Measurements from ENCODE around the gene MCRIP2. TPM values are rescaled to one million over a fixed set of nuclear protein-coding genes. Genes with fewer than 3 reads are reported as not detected.

MCRIP2 gene
- total RNA-seq, 1 donor from 2014 or later, result 16.6 TPM

DNA sequence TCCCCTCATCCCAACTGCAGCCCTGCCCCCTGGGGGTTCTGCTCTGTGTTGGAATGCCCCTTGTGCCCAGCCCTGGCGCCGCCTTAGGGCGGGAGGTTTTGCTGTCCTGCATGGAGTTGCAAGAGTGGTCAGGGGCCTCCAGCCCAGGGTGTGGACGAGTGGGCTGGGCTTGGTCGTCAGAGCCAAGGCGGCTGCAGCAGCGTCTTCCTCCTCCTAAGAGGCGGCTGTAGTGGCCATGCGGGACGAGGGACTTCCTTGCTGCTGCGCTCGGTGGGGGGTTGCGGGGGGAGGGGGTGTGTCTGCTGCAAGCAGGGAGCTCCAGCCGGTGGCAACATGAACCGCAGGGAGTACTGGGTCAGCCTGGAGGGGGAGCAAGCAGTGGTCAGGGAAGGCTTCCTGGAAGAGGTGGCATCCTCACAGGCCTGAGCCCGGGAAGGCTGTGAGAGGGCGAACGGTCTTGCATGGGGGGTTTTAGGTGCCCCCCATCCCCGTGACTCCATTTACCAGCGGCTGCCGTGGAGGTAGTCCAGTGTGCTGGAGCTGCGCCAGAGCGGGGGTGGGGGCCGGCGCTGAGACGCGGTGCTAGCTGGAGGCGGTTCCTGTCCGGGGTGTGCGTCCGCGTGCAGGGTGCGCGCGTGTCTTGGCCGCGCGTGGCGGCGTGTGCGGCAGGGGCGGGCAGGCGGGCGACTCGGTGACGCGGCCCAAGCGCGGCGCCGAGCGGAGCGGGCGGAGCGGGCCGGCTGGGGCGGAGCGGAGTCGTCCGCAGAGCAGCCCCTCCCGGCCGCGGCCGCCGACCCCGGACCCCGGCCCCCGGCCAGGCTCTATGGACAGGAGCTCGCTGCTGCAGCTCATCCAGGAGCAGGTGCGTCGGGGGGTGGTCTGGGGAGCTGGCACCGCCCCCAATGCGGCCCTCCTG is 33.6 kb downstream of the MCRIP2 start, which contains the start of gene RHBDL1:
RHBDL1 (plus strand) TSS at position 704 of the 916 bp plus-strand sequence; CDS start at position 824, 120 bp downstream.
- Mint-ChIP-seq H3K27ac (ENCODE audit: unreplicated experiment) (no peak within 1 kb of the TSS), H3K4me1 (ENCODE audit: low read depth, unreplicated experiment) (no peaks in the 10 kb centered on the region), H3K4me3 (ENCODE audit: unreplicated experiment) (peak within 1 kb of the TSS; percentile 46), H3K9me3 (ENCODE audit: unreplicated experiment) (peaks cover 6% of the 10 kb centered on the region), H3K27me3 (ENCODE audit: unreplicated experiment) (peaks cover 6% of the 10 kb centered on the region), H3K36me3 (ENCODE audit: unreplicated experiment) (no peaks in the 10 kb centered on the region)
- TF ChIP-seq, protein P1, sequence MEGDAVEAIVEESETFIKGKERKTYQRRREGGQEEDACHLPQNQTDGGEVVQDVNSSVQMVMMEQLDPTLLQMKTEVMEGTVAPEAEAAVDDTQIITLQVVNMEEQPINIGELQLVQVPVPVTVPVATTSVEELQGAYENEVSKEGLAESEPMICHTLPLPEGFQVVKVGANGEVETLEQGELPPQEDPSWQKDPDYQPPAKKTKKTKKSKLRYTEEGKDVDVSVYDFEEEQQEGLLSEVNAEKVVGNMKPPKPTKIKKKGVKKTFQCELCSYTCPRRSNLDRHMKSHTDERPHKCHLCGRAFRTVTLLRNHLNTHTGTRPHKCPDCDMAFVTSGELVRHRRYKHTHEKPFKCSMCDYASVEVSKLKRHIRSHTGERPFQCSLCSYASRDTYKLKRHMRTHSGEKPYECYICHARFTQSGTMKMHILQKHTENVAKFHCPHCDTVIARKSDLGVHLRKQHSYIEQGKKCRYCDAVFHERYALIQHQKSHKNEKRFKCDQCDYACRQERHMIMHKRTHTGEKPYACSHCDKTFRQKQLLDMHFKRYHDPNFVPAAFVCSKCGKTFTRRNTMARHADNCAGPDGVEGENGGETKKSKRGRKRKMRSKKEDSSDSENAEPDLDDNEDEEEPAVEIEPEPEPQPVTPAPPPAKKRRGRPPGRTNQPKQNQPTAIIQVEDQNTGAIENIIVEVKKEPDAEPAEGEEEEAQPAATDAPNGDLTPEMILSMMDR (IDR thresholded peaks at IDR 0.05; ENCODE audit: partially characterized antibody, unreplicated experiment), result no peak
- peak; percentile 45 for DNase-seq

DNA sequence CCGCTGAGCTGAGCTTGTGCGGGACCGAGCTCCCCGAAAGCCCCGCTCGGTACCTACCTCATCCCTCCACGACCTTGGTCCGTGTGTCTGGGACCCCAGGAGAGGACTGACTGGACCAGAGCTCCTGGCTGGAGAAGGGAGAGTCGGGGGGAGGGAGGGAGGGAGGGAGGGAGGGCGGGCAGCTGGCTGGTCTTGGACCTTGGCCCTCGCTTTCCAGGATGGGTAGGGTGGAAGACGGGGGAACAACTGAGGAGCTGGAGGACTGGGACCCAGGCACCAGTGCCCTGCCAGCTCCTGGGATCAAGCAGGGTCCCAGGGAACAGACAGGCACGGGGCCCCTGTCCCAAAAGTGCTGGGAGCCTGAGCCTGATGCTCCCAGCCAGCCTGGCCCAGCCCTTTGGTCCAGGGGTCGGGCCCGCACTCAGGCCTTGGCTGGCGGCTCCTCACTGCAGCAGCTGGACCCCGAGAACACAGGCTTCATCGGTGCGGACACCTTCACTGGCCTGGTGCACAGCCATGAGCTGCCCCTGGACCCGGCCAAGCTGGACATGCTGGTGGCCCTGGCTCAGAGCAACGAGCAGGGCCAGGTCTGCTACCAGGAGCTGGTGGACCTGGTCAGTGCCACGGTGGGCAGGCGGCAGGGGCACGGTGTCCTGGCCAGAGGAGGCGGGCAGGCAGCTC is 34.4 kb downstream of the MCRIP2 start:
- H3K27me3 Mint-ChIP-seq (ENCODE audit: unreplicated experiment), result peaks cover 6% of the 10 kb centered on the region
- H3K9me3 Mint-ChIP-seq (ENCODE audit: unreplicated experiment), result peaks cover 6% of the 10 kb centered on the region
- H3K27ac Mint-ChIP-seq (ENCODE audit: unreplicated experiment), result no peak overlapping the region
- no peak overlapping the region for H3K4me3 Mint-ChIP-seq (ENCODE audit: unreplicated experiment)
- H3K36me3 Mint-ChIP-seq (ENCODE audit: unreplicated experiment), result no peaks in the 10 kb centered on the region
- peaks cover 2% of the 10 kb centered on the region for H3K4me1 Mint-ChIP-seq (ENCODE audit: low read depth, unreplicated experiment)
- TF ChIP-seq, protein P1 (IDR thresholded peaks at IDR 0.05; ENCODE audit: partially characterized antibody, unreplicated experiment), result no peak
- DNase-seq, result no peak

DNA sequence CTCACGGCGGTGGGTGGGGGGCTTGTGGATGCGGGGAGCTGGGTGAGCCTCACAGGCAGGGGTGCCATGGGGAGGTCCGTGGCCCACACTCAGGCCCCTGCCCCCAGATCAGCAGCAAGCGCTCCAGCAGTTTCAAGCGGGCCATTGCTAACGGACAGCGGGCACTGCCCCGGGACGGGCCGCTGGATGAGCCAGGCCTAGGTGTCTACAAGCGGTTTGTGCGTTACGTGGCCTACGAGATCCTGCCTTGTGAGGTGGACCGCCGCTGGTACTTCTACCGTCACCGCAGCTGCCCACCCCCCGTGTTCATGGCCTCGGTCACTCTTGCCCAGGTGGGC is 34.9 kb downstream of the MCRIP2 start:
- DNase-seq, result no peak
- Mint-ChIP-seq H3K36me3 (ENCODE audit: unreplicated experiment) (no peaks in the 10 kb centered on the region), H3K27me3 (ENCODE audit: unreplicated experiment) (peaks cover 8% of the 10 kb centered on the region), H3K4me1 (ENCODE audit: low read depth, unreplicated experiment) (peaks cover 4% of the 10 kb centered on the region), H3K27ac (ENCODE audit: unreplicated experiment) (no peak overlapping the region), H3K4me3 (ENCODE audit: unreplicated experiment) (no peak overlapping the region), H3K9me3 (ENCODE audit: unreplicated experiment) (peaks cover 6% of the 10 kb centered on the region)
- TF ChIP-seq, protein P1 (IDR thresholded peaks at IDR 0.05; ENCODE audit: partially characterized antibody, unreplicated experiment), result no peak

DNA sequence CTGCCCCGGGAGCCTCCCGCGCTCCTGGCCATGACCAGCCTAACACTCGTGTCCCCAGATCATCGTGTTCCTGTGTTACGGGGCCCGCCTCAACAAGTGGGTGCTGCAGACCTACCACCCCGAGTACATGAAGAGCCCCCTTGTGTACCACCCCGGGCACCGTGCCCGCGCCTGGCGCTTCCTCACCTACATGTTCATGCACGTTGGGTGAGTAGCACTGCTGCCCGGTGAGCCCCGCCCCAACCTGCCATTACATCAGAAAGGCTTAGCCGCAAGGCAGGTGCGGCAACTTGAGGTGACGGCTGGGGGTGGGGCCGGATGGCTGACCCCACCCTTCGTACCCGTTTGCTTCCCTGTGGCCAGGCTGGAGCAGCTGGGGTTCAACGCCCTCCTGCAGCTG is 35.3 kb downstream of the MCRIP2 start:
- Mint-ChIP-seq H3K4me3 (ENCODE audit: unreplicated experiment) (no peak overlapping the region), H3K36me3 (ENCODE audit: unreplicated experiment) (no peaks in the 10 kb centered on the region), H3K27ac (ENCODE audit: unreplicated experiment) (no peak overlapping the region), H3K9me3 (ENCODE audit: unreplicated experiment) (peaks cover 7% of the 10 kb centered on the region), H3K27me3 (ENCODE audit: unreplicated experiment) (peaks cover 11% of the 10 kb centered on the region), H3K4me1 (ENCODE audit: low read depth, unreplicated experiment) (peaks cover 7% of the 10 kb centered on the region)
- DNase-seq, result no peak
- TF ChIP-seq, protein P1 (IDR thresholded peaks at IDR 0.05; ENCODE audit: partially characterized antibody, unreplicated experiment), result no peak
